NOMO-1 treated with DMSO at 0.1 percent for 48 hours (cell line): ENCODE results near the gene CFAP20DC.
"Not testable (repeated sequence)": the region's sequence is repeated elsewhere in the genome, so short reads cannot be mapped to it uniquely, and the experiment has no call there.

Source experiments
- DNase-seq: peaks from one replicate; lab custom pipeline; 2025; ENCODE audit not compliant: unreplicated experiment; lab: John Stamatoyannopoulos, UW

CFAP20DC gene

GRCh38 chr3:58874248-58874741, 175.5 kb downstream of the CFAP20DC start:
- peak; percentile 44 for DNase-seq

GRCh38 chr3:58868097-58868779, 181.6 kb downstream of the CFAP20DC start:
- peak; percentile 87 for DNase-seq

- DNase-seq = no peak
These were observed 182.2 kb downstream of the CFAP20DC start for GRCh38 chr3:58867621-58868020.

DNA sequence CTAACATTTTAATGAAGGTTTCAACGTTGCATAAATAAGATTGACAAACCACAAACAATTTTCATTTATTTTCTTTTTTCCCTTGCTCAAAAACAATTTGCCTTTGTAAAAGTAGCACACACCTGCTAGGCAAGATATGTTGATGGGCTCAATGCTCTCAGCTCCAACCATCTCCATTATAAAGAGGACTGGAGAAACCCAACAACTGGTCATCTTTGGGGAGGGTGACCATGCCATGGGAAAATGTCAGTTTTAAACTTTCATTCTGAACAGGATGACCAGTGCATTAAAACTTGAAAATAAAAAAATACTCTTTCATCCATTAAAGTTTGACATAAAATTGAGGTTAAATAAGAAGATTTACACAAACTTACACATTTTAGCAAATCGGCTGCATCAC, 183.7 kb downstream of the CFAP20DC start:
- no peak for DNase-seq

- no peak for DNase-seq
These were observed 185.3 kb downstream of the CFAP20DC start for GRCh38 chr3:58864480-58864879.

DNA sequence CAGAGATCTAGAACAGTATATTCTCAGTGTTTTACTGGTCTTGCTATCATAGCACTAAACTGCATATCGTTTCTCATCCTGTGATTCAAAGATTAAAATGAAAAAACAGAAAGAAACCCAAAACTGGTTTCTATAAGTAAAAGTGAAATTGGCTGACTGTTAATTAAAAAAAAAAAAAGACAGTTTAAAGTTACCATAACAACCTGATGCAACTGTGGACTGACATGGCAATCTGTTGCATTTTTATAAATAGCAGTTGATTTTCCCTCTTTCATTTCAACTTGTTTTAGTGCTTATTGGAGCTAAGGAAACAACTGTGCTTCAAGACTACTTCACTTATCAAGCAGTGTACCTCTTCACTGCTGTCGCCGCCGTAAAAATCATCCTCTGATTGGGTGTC, 186.6 kb downstream of the CFAP20DC start:
- no peak for DNase-seq

DNA sequence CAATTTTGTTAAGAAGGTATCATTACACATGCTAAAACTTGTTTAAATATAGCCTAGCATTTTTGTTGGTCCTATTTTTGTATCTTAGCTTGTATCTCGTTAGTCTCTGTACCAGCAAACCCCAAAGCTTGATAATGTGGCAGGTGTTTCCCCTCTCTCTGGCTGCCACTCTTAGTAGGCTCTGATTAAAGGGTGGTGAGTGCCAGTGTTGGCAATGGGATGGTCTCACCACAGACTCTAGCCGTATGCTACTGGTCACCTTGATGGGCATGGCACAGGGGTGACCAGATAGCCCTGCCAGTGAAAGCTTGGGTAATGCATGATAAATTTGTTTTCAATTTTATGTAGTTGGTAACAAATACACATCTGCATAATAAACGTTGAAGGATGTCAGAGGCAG, 188.3 kb downstream of the CFAP20DC start:
- DNase-seq = no peak

DNA sequence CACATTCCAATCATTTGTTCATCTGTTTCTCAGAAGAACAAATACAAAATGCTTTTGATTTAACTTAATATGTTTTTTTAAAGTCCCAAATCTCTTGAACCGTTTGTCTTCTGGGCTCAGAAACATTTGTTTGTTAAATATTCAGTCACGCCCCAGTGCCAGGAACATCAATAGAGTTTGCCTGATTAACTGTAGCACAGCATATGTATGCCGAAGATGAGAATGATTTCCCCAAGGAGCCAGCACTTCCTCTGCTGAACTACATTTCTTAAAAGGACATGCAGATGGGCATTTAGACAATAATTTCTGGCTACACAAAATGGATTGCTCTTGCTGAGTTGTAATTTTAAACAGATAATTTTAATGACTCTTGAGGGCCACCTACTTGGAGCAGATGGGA, 191.7 kb downstream of the CFAP20DC start:
- no peak for DNase-seq

DNA sequence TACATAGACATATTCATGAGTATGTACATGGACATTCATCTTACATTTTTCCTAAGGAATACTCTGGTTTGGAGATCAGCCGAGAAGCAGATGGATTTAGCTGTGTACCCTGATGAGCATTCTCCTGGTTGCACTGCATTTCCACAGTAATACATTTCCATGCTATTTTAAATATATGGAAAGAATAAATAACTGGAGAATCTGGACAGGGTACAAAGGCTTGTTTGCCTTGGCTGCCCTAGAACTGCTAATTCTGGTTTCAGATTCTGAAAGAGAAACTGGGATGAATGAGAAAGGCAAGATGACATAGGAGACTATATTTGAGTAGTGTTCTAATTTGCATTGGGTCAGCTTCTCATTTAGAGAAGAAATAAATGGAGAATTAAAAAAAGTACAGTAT, 192.4 kb downstream of the CFAP20DC start:
- no peak for DNase-seq

GRCh38 chr3:58848826-58849225, 201.0 kb downstream of the CFAP20DC start:
- DNase-seq = no peak

- not testable (repeated sequence) for DNase-seq
These were observed 207.6 kb downstream of the CFAP20DC start for GRCh38 chr3:58842050-58842747.

- no peak for DNase-seq
These were observed 208.9 kb downstream of the CFAP20DC start for GRCh38 chr3:58840949-58841348.

DNA sequence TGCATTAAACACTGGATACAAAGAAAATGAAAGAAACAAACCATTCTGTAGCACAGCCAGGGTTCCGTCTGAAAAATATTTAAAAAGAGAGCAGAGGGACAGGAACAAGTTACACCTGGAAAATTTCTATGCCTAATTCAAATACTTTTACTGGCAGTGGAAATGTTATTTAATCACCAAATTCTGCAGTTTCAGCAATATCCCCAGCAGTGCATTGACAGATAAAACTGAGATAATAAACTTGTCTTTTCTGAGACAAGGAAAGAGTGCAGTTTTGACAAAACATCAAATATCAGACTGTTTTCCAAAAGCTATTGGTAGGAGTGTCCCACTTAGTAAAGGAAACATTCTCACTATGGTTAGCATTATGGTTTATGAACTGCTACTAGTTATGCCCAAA, 209.9 kb downstream of the CFAP20DC start:
- DNase-seq = no peak

- DNase-seq = no peak
These were observed 210.6 kb downstream of the CFAP20DC start for GRCh38 chr3:58839187-58839586.

DNA sequence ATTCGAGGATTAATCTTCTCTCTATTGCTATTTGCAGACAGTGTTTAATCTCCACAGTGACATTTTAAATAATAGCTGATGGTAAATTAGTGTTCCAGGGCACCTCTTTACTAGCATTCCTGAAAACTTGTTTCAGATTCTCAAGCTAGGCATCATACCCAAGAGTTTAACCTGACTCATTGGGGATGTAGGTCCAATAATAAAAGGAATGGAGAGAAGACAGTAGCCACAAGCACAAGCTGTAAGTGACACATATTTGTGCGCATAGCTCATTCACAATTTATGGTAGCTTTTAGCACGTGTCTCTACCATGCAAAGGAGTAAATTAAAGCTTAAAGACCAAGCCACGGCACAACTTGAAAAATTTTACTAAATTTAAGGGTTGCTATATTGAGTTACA, 212.0 kb downstream of the CFAP20DC start:
- no peak for DNase-seq

GRCh38 chr3:58837141-58837843, 212.5 kb downstream of the CFAP20DC start:
- DNase-seq = no peak

GRCh38 chr3:58835086-58835485, 214.7 kb downstream of the CFAP20DC start:
- DNase-seq = no peak

DNA sequence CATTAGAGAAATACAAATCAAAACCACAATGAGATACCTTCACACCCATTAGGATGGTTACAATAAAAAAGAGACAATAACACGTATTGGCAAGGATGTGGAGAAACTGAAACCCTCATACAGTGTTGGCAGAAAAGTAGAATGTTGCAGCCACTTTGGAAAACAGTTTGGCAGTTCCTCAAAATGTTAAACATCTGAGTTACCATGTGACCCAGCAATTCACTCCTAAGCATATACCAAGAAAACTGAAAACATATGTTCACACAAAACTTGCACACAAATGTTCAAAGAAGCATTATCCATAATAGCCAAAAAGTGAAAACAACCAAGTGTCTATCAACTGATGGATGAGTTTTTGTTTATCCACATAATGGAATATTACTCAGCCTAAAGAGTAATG, 216.3 kb downstream of the CFAP20DC start:
- no peak for DNase-seq

GRCh38 chr3:58829321-58830000, 220.4 kb downstream of the CFAP20DC start:
- DNase-seq = no peak

GRCh38 chr3:58824777-58825176, 225.0 kb downstream of the CFAP20DC start:
- no peak for DNase-seq

DNA sequence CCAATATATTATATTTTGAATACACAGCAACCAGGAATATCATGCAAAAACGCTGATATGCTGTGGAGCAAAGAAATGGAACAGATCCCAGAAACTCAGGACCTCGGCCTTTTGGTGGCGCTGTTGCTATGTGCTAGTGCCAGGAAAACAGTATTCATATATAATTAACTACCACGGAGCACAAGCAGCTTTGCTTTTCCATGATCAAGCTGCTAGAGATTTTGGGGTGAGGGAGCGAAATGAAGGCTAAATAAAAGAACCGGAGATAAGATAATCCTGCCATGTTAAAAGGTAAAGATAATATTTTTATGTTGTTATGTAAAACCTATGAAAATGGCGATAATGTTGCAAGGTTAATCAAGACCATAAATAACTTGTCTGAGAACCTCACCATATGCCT, 225.5 kb downstream of the CFAP20DC start:
- peak; percentile 15 for DNase-seq
